Thymus (tissue), 11 donors: Measurements from ENCODE around the gene FRAS1. TPM values are rescaled to one million over a fixed set of nuclear protein-coding genes. Genes with fewer than 3 reads are reported as not detected.
"Not testable (repeated sequence)": the region's sequence is repeated elsewhere in the genome, so short reads cannot be mapped to it uniquely, and the experiment has no call there.

ENCODE experiments used
- DNase-seq, 9 donors: peaks; one replicate each; pipeline ENCODE4 v3.0.0-alpha.2; 2013; ENCODE audit warnings: low spot score in 9 of 9, low read depth in 6 of 9, missing footprints in 1 of 9
- H3K27ac ChIP-seq, 2 donors: one replicate each; pipeline ENCODE4 v1.5.1; 2013; ENCODE audit warnings: control low read depth in 1 of 2, low read depth in 1 of 2, low read length in 1 of 2, mild to moderate bottlenecking in 1 of 2, moderate library complexity in 1 of 2
- H3K27me3 ChIP-seq, 2 donors: one replicate each; pipeline ENCODE4 v1.5.1; 2013; ENCODE audit warnings: low read length in 1 of 2; ENCODE audit not compliant: control insufficient read depth in 2 of 2, insufficient read depth in 1 of 2
- H3K36me3 ChIP-seq, 2 donors: one replicate each; pipeline ENCODE4 v1.5.1; 2013; ENCODE audit warnings: low read length in 1 of 2, mild to moderate bottlenecking in 1 of 2, moderate library complexity in 1 of 2; ENCODE audit not compliant: control insufficient read depth in 2 of 2, insufficient read depth in 2 of 2
- H3K4me1 ChIP-seq, 2 donors: one replicate each; pipeline ENCODE4 v1.5.1; 2013; ENCODE audit warnings: low read length in 2 of 2; ENCODE audit not compliant: control insufficient read depth in 2 of 2, insufficient read depth in 2 of 2
- H3K4me3 ChIP-seq, 2 donors: one replicate each; pipeline ENCODE4 v1.5.1; 2013; ENCODE audit warnings: low read length in 2 of 2, control low read depth in 1 of 2, mild to moderate bottlenecking in 1 of 2
- H3K9me3 ChIP-seq, 2 donors: one replicate each; pipeline ENCODE4 v1.5.1; 2013; ENCODE audit warnings: low read length in 1 of 2, mild to moderate bottlenecking in 1 of 2; ENCODE audit not compliant: control insufficient read depth in 2 of 2, insufficient read depth in 1 of 2
- WGBS: extraction: QIAGEN DNeasy Blood & Tissue Kit; methylation state at CpG from one replicate; pipeline ENCODE4 v1.1.7; 2013; 5-methylcytosine and 5-hydroxymethylcytosine counted together
- polyA plus RNA-seq: library from polyadenylated mRNA; stranded (reverse); fragments of 200-250 nt; gene quantifications from one replicate; pipeline ENCODE4 v1.2.3, GENCODE V29; 2013
- total RNA-seq: library from RNA; stranded (reverse); fragments of 120-200 nt; gene quantifications from one replicate; pipeline ENCODE4 v1.2.4, GENCODE V29; 2013
- donor health status: healthy.

The FRAS1 gene
- total and polyA plus RNA-seq, 2 donors, result 1.0 to 1.6 TPM

DNA sequence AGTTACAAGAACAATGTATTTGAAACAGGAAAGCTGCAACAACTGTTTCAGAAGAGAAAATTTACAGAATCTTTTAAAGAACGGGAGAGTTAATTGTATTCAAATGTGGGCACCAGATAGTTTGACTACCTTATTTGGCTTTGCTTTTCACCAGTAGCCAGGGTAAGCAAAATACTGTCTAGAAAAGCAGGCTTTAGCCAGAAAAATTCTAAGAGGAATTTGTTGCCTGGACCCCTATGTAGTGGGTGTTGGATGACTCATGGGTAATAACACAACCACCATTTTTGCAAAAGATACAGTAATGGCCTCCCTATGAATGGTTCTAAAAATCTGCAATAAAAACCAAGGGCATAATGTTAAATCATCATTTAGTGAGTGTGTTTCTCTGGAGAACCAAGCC, 261.0 kb downstream of the FRAS1 start:
- 100% methylated on average over 1 of the region's 1 CpG for WGBS
- no peak overlapping the region for H3K4me3 ChIP-seq
- H3K36me3 ChIP-seq, result no peaks in the 10 kb centered on the region
- H3K9me3 ChIP-seq, result no peaks in the 10 kb centered on the region
- H3K4me1 ChIP-seq, result no peaks in the 10 kb centered on the region
- H3K27ac ChIP-seq, result no peak overlapping the region
- H3K27me3 ChIP-seq, result no peaks in the 10 kb centered on the region
- DNase-seq, result no peak

DNA sequence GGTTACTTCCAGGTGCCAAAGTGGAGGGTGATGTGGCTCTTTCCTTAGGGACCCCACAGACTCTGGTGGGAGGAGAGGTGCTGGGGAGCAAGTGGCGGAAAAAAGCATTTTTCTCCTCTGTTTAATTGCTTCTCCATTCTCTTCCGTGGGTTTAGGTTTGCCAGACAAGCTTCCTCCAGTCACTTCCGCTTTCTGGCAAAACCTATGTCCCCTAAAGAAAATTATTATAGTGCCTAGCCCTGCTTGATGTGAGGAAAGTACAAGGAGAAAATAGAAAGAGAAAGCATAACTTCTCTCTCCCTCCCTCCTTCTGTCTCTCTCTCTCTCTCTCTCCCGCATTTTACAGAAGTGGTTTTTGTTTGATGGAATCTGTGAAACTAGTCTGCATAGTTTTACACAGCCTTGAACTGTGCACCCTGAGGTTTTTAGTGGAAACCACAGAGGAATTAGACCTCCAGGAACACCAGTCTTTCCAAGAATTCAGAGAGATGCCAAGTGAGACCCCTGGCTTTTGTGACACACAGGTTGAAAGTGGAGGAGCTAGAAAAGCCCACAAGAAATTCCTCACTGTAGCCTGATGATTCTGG, 263.3 kb downstream of the FRAS1 start:
- H3K4me3 ChIP-seq, result no peak overlapping the region
- no peaks in the 10 kb centered on the region for H3K4me1 ChIP-seq
- no peaks in the 10 kb centered on the region for H3K36me3 ChIP-seq
- DNase-seq, result peak in 2 of 9 donors; percentile 4 to 18
- no peaks in the 10 kb centered on the region for H3K27me3 ChIP-seq
- 10% methylated on average over 4 of the region's 4 CpGs for WGBS
- H3K9me3 ChIP-seq, result no peaks in the 10 kb centered on the region
- no peak overlapping the region for H3K27ac ChIP-seq

DNA sequence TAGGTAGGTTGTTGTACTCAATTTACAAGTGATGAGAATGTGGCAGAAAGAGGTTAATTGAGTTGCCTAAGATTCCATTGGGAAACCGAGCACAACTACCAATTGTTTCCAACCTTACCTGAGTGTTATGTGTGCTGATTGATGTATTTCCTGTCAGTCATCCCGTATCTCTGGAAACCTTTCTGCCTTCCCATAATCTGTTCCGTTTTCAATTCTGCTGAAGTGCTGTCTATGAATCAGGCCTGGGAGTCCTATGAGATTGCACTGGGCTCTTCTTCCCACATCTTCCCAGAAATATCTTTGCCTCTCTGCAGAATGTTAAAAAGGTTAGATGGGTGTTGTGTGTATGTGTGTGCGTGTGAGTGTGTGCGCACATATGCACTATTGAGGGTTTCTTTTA, 264.9 kb downstream of the FRAS1 start:
- H3K27ac ChIP-seq, result no peak overlapping the region
- no peaks in the 10 kb centered on the region for H3K27me3 ChIP-seq
- no peaks in the 10 kb centered on the region for H3K4me1 ChIP-seq
- no peak for DNase-seq
- 98% methylated on average over 5 of the region's 5 CpGs for WGBS
- H3K9me3 ChIP-seq, result no peaks in the 10 kb centered on the region
- no peak overlapping the region for H3K4me3 ChIP-seq
- no peaks in the 10 kb centered on the region for H3K36me3 ChIP-seq

DNA sequence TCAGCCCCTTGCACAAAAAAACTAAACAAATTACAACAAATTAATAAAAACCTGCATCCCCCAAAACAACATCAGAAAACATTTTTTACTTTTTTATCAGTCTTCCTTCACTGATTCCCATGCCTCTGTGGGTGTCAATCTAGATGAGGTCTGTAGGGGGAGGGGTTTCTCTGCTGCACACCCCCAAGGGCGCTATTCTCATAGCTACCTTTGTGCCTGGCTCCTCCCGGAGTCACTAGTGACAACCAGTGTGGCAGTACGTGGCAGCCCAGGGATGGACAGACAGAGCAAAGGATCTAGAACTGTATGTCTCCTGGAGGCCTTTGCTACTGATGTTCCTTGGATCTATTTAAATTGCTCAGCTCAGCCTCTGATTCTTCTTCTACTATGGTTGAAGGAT, 266.3 kb downstream of the FRAS1 start:
- WGBS, result 94% methylated on average over 3 of the region's 3 CpGs
- Histone ChIP-seq H3K27me3 (no peaks in the 10 kb centered on the region), H3K4me3 (no peak overlapping the region), H3K9me3 (no peaks in the 10 kb centered on the region), H3K36me3 (no peaks in the 10 kb centered on the region), H3K4me1 (no peaks in the 10 kb centered on the region), H3K27ac (no peak overlapping the region)
- no peak for DNase-seq

DNA sequence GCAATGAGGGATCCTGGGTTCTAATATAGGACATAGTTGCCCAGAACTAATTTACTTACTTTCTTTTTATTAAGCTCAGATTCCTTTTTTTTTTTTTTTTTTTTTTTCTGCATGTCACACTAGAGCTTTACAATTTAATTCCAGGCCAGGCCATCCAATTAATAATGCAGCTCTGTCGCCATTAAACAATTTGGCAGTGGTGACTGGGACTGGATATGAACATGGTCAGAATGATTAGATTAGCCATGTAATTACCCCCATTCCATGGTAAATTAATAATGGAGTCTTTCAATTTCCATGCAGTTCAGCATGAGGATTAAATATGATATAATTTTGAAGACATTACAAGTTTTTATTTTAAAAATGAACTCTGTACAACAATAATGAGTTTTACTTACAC, 267.5 kb downstream of the FRAS1 start:
- 99% methylated on average over 1 of the region's 1 CpG for WGBS
- no peaks in the 10 kb centered on the region for H3K9me3 ChIP-seq

DNA sequence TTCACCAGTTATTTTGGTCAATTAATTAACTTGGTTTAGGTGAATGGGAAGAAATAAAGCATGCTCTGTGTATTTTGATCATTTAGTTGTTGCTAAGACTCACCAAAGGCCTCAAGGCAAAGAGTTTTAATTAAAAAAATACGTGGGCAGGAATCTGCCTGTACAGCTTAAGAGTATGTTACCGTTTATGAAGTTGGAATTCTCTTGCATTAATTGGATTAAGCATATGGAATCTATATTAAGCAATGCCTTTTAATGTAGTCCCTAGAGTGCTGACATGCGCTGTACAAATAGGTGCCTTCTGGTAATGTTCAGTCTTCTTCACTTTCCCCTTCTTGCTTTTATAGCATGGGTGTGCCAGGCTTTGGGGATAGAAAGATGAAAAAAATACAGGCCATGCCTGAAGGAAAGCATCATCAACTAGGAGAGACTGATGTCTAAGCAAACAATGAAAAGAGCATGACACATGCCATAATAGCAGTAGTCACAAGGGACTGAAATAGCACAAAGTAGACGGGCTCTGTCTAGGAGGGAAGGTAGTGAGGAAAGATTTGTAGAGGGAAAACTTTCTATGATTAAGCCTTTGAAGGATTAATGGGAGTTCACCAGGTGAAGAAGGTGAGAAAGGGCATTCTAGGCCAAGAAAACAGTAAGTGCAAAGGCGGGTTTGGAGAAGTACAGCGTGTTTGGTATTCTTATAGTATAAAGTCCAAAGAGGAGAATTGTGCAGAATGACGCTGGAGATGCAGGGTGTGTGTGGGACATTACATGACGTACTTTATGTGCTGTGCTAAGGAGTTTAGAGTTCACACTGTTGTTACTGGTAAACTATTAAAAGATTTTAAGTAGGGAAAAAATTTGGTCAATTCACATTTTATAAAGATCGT, 268.4 kb downstream of the FRAS1 start:
- Histone ChIP-seq H3K27ac (no peak overlapping the region), H3K4me1 (no peaks in the 10 kb centered on the region), H3K36me3 (no peaks in the 10 kb centered on the region), H3K9me3 (no peaks in the 10 kb centered on the region), H3K27me3 (no peaks in the 10 kb centered on the region), H3K4me3 (no peak overlapping the region)
- WGBS, result 81% methylated on average over 9 of the region's 9 CpGs
- no peak for DNase-seq

More for the DNA sequence above, 267.5 kb downstream of the FRAS1 start:
- Histone ChIP-seq H3K27me3 (no peaks in the 10 kb centered on the region), H3K4me1 (no peaks in the 10 kb centered on the region), H3K4me3 (no peak overlapping the region), H3K27ac (no peak overlapping the region), H3K36me3 (no peaks in the 10 kb centered on the region)
- no peak for DNase-seq

DNA sequence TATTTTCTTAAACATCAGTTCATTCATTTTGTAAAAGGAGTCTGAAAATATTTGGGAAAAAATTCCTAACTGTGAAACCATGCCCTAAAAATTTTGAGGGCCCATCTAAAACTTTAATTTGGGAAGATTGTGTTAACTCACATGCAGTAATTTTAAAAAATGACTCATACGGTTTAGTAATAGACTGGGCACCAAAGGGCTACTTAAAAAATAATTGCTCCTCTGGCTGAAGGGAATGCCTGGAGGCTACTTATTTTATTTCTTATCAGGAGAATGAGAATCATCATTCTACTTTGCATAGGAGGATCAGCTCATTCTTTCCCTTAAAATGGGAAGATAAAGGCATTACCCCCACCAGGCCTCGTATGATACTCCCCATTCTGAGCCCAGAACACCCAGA, 271.5 kb downstream of the FRAS1 start:
- H3K27ac ChIP-seq, DNase-seq, H3K9me3 ChIP-seq, H3K36me3 ChIP-seq, H3K4me3 ChIP-seq, H3K4me1 ChIP-seq, H3K27me3 ChIP-seq: not testable (repeated sequence)
- 92% methylated on average over 2 of the region's 2 CpGs for WGBS

DNA sequence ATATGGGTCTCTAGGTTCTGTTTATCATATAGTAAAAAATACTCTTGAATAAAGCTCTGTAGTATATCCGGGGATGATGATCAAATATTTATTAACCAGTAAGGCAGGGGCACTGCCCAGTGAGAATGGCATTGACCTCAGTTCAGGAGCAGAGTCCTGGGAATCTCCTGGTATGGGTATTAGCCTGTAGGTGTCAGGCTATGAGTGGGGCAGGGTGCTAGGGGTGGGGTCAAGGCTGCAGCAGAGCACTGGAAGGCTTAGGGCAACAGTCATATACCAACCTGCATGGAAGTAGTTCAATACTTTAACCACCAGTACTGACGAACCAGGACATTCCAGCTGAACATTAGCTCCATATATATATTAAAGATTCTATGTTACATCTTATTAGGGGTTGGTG, 274.1 kb downstream of the FRAS1 start:
- Histone ChIP-seq H3K9me3 (no peaks in the 10 kb centered on the region), H3K36me3 (no peaks in the 10 kb centered on the region), H3K4me1 (no peaks in the 10 kb centered on the region), H3K4me3 (no peak overlapping the region), H3K27ac (no peak overlapping the region), H3K27me3 (no peaks in the 10 kb centered on the region)
- 96% methylated on average over 2 of the region's 2 CpGs for WGBS
- DNase-seq, result no peak

DNA sequence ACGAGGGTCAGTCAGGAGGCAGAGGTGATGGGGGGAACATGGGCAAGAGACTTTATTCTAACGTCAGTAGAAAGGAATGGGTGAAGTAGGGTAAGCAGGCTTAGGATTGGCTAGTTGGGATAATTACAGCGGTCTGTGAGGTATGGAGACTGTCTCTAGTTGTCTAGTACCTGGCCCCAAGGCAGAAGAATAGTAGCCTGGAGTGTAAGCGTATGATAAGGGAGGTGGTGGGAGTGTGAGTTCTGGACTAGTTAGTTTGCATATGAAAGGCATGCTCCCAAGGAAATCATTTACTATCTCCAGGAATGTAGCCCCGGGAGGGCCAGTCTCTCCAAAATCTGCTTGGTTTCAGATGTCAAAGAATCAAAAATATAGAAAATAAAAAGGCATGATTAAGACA, 274.8 kb downstream of the FRAS1 start:
- 96% methylated on average over 5 of the region's 5 CpGs for WGBS
- no peaks in the 10 kb centered on the region for H3K4me1 ChIP-seq
- no peak for DNase-seq
- no peaks in the 10 kb centered on the region for H3K9me3 ChIP-seq
- H3K36me3 ChIP-seq, result no peaks in the 10 kb centered on the region
- no peak overlapping the region for H3K27ac ChIP-seq
- no peaks in the 10 kb centered on the region for H3K27me3 ChIP-seq
- H3K4me3 ChIP-seq, result no peak overlapping the region
